Stimulated activated CD4-positive, alpha-beta T cell treated with anti-CD3 and anti-CD28 coated beads, Interleukin-4, amount 100 ng/mL, for 1 hour (primary cell): Measurements from ENCODE around the gene GNG12.

ENCODE experiments used
- DNase-seq: peaks from one replicate; pipeline ENCODE4 v3.0.0-alpha.2; 2020

GNG12 gene

DNA sequence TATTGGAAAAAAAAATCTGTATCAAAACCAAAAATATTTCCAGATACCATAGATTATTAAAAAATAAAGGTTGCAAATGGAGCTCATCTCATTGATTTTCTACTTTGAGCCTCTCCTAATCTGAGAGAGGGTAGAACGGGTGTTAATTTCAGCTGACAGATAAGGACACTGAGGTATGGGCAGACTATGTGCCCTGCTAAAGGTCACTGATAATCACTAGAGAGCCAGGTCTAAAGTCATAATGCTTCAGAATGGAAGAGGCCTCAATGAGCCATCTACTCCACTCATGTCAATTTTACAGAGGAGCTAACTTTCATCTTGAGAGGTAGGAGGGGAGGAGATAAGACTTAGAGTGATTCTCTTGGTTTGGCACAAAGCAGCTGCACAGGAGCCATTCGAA lies 21.0 kb downstream of the GNG12 start:
- no peak for DNase-seq

DNA sequence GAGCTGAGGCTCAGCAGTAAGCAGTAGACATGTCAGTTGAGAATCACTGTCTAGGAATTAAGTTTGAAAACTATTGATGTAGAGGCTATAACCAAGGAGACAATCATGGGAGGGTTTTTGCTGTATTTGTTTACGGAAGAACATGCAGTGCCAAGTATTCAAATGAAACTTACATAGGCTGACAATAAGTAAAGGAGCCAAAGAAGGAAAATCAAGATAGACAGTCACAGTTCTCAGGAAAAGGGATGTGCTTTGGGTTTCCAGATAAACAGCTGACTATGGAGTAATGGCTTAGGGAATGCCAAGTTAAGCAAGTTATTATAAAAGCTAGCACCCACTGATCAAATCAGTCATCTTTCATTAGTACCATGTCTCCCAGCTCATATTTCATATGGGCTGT lies 21.5 kb downstream of the GNG12 start:
- no peak for DNase-seq

DNA sequence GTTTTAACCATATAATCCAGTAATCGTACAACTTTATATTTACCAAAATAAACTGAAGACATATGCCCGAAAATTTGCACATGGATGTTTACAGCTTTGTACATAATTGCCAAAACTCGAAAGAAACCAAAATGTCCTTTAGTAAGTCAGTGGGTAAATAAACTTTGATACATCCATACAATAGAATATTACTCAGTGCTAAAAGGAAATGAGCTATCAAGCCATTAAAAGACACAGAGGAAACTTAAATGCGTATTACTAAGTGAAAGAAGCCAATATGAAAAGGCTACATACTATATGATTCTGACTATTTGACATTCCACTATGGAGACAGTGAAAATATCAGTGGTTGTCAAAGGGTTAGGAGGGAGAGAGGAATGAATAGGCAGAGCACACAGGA lies 23.4 kb downstream of the GNG12 start:
- no peak for DNase-seq

DNA sequence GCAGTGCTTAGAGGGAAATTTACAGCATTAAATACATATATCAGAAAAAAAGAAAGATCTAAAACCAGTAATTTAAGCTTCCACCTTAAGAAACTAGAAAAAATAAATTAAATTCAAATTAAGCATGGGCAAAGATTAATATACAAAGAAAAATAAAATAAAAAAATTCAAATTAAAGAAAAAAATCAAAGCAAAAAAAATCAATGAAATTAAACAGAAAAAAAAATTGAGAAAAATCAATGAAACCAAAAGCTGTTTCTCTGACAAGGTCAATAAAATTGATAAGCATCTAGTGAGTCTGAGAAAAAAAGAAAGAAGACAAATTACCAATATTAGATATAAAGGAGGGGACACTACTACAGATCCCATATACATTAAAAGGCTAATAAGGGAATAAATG lies 26.0 kb downstream of the GNG12 start:
- no peak for DNase-seq

DNA sequence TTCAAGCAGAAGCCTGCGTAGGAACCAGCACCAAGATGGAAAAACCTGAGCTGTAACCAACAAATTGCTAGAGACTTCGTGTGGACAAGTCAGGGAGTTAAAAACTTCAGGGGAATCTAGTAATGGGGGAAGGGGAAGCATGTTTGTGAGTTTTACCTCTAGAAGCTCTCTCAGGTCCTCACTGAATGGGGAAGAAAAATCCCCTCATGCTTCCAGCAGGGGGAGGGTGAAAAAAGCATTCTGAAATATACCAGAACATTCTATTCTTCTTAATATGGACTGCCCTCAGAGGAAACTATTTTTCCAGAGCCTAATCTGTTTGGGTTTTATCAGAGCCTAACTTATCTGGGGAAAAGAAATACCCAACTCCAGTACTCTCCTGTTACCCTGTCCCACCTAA lies 28.6 kb downstream of the GNG12 start:
- no peak for DNase-seq

DNA sequence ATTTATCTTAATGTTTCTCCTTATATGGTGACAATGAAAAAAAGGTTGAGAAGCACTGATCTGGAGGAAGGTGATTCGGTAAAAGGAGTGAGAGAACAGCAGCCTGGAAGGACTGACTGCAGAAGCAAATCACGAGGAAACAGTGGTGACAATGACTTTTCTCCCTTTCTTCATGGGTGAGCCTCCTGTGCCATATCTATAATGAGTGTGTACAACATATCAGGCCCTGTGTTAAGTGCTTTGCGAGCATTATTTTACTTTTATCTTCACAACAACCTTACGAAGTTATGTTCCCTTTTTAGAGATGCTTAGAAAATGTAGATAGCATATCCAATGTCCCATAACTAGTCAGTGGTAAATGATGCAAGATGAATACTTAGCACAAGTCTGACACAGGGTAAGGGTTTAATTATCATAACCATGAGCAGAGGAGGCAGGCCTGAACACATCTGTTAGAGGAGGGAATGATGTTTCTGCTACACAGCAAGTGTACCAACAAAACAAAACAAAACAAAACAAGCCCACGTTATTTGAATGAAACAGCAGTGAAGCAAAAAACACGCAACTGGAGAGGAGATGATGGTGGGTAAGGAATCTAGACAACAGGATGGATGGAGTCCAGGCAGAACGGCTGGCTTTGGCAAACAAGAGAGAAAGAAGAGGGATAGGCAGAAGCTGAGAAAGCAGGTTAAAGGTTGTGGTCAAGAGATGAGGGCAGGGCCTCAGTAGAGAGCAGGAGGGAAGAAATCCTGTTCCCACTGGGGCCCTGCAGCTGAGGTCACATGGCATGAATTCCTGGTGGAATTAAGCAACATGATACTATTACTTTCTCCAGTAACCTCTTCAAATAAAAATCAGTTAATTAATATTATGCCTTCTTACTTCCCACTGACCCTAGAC lies 29.6 kb downstream of the GNG12 start:
- DNase-seq: no peak

DNA sequence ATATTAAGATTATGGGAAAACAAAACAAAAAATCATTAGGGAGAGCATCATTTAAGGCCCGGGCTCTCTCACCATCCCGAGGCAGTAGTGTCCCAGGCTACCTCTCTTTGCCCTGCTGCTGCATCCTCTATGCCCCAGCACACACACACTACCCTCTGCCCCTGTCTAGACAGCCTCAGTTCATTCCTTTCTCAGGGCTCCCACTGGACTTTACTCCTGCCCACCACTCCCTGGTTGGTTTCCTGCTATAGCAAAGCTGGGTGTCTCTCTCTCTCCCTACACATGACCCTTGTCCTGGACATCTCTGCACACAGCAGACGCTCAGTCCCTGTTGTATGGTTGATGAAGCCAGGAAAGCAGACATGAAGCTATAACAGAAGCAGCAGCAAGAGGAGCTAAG lies 30.7 kb downstream of the GNG12 start:
- DNase-seq: no peak

DNA sequence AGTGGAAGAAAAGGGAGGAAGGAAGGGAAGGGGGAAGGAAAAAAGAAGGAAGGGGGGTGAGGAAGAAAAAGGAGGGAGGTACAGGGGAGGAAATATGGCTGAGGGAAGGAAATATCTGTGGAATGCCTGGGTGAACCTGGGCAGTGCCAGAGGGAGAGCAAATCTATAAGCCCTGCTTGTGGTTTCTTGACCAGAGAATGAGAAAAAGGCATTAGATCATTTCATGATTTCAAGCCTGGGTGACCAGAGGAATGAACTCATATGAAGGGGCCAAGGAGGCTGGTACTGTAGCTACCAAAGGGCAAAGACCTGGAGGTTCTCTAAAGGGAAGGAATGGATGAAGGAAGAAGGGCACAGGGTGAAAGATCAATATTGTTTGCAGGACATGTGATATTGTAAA lies 31.4 kb downstream of the GNG12 start:
- DNase-seq: no peak

DNA sequence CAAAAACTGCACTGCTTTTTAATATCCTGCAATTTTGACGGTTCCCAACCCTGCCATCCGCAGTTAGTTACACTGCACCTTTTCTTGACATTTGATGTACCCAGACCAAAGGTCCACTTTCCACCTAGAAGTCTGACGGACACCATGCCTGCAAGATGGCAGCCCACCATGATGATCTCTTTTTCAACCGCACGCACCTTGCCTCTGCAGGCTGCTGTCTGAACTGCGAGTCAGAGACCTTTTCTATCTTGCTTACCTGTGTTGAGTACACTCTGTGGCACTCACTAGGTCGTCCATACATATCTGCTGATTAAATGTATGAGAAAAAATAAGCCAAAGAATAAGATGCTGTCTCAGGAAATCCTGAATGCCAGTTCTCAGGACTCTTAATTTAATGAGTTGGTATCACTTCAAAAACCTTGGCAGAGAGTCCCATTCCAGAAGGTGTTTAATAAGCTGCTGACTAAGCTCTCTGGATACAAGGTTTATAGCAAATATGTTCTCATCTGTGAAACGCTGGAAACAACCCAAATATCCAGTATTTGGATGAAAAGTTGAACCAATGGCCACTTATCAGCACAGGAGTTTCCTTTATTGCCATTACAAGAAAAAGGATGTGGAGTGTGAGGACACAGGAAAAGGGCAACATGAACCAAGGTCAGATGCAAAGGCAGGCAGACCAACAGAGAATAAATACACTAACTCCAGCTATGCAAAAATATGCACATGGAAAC lies 37.9 kb downstream of the GNG12 start:
- no peak for DNase-seq

DNA sequence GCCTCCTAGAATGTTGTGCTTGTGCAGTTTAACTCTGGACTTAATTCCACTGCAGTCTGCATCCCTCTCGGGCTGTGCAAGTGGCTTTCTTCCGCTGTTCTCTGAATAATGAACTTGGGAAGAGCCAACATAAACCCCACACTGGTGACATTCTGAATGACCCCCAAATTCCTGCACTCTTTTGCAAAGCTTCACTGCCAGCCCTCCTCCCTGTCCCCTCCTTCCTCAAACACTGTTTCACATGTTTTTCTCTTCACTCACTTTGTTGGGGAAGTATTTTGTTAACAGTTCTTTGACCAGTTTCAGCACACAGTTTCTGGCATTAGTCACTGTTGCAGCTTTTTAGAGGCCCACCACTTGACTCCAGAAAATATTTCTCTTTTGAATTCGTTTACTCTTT lies 39.7 kb downstream of the GNG12 start:
- DNase-seq: no peak

DNA sequence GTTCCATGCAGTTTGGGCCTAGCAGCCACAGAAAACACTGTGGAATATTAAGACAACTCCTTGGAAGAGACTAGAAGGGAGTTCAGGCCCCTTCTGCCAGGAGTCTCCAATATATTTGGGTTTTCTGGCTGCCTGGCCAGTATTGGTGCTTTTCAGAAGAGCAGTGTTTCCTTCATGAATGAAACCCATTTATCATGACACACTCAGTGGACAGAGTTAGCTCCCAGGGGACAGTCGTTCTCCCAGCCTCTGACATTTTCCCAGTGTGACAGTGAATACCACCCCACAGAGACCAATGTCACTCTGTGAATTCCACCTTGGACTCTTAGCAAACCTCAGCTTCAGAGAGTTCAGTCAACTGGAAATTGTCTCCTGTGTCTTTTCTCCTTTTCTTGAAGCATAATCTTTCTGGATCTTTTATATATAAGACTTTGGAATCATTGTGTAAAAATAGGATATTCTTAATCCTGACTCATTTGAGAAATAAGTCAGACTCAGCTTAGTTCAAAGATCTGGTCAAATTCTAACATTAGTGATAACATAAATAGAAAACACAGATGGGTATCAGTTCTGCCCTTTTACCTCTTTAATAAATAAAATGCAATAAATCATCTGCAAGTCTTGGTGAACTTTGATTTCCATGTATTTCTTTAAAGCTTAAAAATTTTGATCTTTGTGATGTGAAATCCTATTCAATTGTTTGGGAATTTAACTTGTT lies 40.4 kb downstream of the GNG12 start:
- no peak for DNase-seq

DNA sequence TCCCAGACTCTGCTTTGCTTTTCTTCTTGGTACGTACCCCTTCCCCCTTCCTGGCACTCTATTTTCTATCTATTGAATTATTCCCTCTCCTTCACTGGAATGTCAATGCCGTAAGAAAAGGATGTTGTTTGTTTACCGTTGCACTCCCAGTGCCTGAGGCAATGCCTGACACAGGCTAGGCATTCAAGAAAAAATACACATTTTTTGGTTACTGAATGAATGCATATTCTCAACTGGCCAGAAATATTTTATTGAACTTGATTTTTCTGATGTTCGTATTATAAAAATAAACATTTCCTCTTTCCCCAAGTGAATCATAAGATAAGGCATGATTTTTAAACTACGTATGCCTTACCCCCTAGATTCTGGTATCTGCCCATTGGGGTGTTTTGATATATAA lies 41.2 kb downstream of the GNG12 start:
- DNase-seq: no peak

DNA sequence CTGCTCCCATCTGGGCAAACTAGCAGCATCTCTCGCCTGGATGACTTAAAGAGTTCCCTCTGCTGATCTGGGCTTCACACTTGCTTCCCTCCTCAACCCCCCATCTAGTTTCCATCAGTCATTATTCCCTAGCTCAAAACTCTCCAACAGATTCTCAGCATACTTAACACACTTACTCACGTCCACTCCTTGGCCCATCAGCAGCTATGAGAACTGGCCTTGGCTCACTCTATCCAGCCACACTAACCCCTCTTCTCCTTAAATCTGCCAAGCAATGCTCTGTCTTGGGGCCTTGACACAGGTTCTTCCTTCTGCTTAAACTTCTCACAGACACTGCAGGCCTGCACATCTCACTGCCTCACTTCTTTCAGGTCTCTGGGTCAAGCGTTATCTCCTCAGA lies 41.6 kb downstream of the GNG12 start:
- no peak for DNase-seq

DNA sequence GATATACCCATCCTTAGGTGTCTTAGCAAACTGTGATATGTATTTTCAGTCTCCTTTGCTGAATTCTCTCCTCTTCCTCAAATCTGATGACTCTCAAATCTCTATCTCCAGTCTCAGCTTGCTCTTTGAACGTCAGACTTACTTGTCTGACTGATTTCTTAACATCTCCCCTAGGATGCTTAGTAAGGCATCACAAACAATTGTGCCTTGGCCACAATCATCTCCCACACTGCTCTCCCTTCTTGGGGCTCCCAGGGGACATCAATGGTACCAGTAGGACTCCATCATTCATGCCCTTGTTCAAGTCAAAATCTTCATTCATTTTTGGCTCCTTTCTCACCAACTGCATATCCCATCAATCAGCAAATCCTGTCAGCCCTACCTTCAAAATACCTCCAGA lies 42.0 kb downstream of the GNG12 start:
- no peak for DNase-seq

DNA sequence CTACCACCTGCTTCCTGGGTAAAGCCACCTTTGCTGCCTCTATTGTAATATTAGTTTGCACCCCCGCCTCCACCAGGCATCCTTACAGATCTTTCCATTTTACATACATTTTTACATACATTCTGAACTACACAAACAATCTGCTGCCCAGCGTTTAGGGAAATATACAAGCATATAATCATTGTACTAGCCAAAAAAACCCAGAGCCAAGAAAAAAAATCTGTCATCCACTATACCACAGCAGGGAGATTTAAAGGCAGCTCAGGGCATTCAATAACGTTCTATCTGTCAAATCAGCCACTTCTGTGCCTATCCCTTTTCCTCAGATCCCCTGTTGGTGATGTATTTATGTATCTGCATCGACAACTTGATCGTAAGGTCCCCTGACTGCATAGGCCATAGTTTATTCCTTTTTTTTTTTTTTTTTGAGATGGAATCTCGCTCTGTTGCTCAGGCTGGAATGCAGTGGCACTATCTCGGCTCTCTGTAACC lies 43.0 kb downstream of the GNG12 start:
- no peak for DNase-seq

DNA sequence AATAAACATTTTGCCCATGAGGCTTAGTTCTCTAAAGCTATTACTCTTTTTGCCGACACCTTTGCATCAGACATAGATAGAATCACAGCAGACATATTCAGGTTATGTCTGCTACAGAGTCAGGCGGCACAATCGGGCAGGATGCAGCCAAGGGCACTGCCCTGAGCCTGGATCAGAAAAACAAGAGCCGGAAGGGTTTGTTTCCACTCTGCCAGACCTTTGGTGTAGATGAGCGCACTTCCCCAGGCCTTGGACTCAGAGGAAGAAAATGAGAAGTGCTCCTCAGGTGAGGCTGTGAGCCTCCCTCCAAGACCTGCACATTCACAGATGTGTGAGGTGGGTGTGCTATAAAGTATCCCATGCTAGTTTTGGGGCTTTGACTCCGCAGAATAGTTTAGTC lies 43.7 kb downstream of the GNG12 start:
- no peak for DNase-seq

DNA sequence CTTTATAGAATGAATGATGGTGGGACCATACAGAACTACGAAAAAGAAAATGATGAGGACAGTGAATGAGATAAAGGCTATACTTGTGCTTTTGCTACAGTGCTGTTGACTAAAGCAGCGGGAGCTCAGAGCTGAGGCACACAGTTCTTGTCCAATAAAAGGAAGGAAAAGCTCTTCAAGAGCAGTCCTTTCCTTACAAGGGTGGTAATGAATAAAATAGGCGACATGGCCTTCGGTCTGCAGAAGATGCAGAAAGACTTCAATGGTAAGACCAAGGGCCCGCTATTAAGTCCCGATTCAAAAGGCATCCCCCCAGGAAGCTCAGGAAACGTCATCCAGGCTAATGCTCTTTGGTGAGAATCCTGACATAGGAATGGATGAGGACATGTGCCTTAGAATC lies 44.4 kb downstream of the GNG12 start:
- no peak for DNase-seq

DNA sequence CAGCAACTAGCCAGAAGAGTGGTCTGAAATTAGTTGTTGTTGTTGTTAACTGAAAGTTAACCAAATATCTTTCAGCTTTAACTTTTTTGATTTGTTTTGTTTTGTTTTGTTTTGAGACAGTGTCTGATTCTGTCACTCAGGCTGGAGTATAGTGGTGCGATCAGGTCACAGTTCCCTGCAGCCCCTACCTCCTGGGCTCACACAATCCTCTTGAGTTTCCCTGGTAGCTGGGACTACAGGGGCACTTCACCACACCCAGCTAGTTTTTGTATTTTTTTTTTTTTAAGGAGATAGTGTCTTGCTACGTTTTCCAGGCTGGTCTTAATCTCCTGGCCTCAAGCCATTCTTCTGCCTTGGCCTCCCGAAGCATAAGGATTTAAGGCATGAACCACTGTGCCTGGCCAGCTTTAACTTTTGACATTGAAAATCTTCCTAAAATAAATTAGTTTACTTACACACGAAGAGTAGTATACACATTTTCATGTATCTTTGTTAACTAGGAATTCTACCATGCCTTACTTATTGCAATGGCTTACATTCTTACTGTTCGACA lies 45.0 kb downstream of the GNG12 start:
- DNase-seq: no peak

DNA sequence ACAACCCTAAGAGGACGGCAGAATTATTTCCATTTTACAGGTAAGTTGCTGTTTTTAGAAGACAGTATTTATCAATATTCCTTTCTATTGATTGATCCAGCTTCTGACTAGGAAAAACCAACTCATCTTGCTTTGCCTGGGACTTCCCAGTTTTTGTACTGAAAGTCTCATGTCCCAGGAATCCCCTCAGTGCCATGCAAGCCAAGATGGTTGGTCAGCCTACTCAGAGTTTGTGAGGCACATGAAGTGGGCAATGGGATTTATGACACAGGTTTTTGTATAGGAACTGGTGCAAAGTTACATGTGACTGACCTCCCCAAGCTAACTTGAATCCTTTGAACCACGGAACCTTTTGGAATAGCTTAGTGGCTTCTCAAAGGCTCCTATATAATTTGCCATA lies 45.5 kb downstream of the GNG12 start:
- no peak for DNase-seq

DNA sequence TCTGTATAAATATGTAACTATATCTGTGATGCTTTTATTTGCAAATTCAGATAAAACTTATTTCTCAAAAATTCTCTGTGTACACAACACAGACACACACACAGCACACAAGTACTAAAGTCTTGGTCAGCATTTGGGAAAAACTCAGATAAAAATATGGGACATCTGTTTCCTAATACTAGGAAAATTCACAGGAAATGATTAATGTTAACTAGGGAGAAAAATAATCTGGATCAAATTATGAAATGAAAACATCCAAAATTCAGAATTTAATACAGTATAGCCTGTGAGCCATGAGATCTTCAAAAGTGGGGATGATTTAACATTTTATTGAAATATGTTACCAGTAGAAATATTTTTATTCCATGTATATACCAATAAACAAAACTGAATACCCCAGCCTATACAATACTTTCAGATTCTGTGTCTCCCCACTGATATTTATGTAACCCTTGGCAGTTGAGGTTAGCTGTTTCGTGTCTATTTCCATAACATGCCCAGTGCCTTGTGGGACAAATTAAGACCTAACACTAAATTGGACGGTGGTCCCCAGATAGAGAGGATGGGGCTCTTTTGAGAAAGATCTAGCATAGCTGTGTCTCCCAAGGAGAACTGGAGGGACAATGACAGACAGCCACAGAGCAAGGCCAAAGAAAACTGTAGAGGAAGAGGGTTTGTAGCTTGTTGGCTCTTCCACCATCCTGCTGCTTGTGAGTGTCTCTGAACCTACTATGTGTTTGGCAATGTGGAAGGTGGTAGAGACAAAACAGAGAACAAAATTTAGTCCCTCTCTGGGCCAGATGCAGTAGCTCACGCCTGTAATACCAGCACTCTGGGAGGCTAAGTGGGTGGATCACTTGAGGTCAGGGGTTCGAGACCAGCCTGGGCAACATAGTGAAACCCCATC lies 47.2 kb downstream of the GNG12 start:
- no peak for DNase-seq

DNA sequence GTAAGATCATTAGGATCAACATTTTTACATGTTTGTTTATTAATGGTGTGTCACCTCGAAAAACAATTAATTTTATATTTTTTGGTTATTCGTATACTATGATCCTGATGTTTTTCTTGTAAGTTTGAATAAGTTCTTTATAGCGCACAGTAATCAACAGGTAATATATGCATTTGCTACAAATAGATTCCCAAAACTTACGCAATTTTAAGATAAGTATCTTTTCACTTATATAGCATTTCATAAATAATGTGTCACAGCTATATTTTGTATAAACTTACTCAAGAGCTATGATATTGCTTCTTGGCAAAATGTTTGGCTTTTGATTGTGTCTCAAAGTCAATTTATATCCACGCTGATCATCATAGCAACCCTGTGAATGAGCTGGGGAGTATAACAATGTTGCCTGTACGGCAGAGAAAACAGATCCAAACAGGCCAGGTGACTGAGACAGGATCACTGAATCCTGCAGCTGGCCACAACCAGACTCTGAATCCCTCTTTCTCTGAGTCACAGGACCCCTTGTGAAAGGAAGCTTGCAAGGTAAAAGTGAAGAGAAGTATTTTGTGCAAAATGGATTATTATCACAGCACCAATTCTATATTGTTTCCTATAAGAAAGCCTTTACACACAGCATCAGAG lies 48.6 kb downstream of the GNG12 start:
- DNase-seq: no peak

DNA sequence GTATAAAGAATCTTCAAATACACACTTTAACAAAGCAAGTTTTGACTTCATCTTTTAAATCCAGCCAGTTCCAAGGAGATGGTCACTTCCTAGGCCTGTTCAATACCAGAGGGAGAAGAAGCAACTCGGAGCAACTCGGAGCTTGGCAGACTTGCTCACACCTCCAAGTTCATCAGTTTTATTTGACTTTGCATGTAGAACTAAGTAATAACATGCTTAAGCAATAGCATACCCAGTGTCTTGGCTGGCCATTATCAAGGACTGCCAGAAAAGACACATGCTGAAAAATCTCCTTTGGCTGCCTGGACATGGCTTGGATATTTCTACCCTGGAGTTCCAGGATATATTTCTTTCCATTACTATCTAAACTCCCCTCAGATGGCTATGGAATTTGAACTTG lies 52.6 kb downstream of the GNG12 start:
- no peak for DNase-seq
